ENCODE data around the gene RAMP1.

RAMP1 gene

DNA sequence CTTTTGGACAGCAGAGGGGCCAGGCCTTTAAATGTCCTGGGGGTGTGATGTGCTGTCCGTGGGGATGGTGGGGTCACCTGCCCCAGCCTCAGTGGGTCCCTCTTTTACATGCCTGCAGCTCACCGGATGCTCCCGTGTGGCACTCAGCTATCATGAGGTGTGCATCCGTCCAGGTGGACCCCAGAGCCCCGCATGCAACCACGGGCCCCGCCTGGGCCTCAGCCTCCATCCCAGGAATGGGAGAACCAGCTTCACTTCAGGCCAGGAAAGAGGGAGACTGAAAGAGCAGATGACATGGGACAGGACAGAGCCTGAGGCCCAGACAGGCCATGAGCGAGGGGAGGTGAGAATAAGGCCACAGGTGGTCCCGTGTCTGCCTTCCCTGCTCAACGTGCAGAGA, 37.5 kb downstream of the RAMP1 start:
- no peak for DNase-seq

DNA sequence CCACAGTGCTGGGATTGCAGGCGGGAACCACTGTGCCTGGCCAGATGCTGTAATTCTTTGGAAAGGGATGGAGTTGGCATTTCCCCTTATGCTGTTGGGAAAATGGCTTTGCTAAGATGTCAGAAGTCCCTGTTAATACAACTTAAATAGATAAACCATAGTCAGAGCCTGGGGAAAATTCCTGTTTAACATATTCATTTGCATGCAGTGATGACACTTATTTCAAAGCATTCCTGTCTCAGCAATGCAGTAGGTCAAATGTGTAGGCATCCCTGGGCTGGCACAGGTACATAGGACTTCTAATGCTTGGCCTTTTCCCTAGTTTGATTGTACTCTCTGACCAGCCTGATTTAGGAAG, 38.6 kb downstream of the RAMP1 start:
- no peak for DNase-seq

DNA sequence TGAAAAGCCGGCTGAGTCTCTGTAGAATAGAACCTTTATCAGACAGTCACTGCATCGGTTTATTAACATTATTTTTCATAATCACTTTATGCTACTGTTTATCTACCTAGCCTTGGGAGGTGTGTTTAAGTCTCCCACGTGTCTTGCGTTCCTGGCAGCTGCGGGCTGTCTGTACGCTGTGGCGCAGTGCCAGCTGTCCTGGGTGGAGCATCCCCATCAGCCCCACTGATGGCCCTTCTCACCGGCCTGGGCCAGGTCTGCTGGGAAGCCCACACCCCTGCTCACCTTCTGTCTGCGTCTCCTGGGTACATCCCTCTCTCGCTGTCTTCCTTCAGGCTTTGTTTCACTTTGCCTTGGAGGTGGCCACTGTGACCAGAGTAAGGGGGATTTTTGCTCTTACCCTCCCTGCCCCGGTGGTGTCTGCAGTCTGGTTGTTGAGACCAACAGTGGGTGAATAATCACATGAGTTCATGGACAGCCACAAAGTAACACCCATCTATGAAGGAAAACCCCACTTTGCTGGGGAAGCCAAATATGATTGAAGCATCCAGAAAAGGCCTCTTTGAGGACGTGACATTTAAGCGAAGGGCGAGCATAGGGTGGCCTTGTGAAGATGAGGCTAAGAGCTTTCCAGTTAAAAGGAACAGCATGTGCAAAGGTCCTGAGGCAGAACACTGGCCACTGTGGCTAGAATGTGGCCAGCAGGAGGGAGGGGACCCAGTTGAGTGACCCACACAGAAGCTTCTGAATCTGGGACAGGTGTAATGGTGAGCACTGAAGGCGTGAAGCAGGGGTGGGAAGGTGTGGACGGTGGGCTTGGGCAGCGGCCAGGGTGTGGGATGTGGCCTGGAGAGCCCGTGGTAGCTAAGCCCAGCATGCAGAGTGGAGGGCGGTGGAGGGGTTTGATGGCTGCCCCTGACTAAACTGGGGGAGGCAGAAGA, 41.7 kb downstream of the RAMP1 start:
- DNase-seq, result no peak

DNA sequence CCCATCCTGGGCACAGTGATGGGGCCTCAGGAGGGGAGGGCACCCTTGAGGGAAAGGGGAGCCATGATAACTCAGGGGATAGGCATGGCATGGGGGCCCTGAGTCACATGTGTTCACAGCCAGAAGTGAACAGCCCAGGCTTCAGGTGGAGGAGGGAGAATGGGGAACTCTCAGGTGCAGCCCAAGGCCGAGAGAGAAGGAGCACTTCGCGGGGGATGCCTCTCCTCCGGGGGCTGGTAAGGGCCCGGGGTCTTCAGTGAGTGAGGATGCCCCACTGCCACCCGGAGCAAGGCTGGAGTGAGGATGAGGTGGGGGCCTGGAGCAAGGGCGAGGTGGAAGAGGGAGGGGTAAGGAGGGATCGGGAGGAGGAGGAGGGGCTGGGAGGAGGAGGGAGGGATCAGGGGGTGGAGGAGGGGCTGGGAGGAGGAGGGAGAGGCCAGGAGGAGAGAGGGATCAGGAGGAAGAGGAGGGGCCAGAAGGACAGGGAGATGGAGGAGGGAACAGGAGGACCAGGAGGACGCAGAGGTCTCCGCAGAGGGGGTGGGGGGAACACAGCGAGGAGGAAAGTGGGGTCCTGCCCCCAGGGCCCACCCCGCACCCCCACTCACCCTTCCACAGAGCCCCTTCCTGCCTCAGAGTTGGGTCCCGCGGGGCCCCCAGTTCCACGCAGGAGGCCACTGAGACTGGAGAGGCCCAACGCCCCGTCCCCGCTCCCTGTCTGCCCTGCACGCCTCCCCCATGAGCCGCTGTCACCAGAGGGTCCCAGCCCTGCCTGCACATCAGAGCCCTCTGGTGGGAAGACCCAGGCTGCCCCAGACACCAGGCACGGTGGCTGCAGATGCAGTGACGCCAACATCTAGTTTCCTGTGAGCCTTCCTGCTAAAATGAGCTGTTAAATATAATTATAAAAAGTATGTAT, 42.8 kb downstream of the RAMP1 start:
- no peak for DNase-seq

DNA sequence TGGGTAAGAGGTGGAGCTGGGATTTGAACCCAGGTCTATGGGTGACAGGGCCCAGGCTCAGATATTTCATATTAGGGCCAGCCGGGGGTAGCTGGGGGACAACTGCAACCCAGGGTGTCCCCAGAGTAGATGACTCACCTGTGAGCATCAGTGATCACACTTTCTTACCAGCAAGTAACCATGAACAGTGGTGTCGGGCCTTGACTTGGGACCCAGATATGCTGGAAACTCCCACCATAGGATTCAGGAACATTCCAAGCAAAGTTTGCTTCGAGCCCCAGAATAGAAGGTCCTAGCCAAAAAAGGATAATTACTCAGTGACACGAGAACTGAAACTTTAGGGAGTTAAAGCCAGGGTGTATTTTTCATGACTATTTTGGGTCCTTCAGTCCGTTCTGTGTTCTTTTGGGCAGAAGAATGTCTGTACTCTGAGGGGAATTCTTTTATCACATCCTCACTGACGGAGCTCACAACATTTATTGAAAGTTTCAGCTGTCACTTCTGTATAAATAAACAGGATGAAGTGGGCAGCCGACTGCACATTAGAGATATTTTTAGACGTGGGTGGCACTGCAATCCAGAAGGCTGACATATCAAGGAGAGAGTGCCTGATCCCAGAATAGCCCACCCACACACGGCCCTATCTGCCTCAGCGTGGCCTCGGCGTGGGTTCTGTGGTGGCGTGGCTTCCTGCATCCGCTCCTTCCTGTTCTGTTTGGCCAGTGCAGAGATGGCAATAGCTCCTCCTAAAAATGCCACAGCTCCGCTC, 45.6 kb downstream of the RAMP1 start:
- DNase-seq, result no peak

DNA sequence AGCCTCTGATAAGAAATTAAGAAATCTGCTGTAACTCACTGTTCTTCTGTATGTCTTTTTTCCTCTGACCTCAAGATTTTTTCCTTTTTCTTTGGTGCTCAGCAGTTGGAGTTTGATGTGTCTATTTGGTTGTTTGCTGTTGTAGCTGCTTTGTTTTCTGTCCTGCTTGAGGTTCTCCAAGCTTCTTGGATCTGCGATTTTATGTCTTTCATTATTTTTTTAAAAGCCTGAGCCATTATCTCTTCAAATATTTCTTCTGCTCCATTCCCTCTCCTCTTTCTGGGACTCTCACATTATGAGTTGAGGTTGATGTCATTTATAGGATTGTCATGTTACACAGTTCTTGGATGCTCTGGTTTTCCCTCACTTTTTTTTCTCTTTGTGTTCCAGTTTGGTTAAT, 47.7 kb downstream of the RAMP1 start:
- no peak for DNase-seq

DNA sequence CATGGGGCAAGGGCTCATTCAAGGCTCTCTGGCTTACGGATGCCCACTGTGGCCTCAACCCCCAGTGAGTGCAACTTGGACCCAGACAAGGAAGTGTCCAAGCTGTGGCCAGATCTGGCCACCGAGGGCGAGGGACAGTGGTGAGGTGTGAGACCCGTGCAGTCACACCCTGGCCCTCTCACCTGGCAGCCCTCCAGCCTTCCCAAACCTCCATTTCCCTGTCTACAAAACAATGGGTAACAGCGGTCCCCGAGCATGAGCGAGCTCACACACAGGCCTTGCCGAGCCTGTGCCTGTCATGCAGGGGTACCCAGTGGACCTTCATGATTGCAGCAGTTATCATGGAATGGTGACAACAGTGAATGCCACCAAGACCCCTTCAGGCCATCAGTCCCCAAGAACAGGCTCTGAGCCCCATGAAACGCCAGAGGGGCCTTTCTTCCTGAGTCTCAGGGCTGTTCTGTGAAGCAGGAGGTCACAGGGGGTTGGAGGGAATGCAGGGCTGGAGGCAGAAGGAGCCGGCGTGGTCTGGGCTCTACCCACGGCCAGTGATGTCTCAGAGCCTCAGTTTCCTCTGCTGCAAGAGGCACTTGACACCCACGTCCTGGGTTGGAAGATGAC, 49.8 kb downstream of the RAMP1 start:
- DNase-seq, result no peak

DNA sequence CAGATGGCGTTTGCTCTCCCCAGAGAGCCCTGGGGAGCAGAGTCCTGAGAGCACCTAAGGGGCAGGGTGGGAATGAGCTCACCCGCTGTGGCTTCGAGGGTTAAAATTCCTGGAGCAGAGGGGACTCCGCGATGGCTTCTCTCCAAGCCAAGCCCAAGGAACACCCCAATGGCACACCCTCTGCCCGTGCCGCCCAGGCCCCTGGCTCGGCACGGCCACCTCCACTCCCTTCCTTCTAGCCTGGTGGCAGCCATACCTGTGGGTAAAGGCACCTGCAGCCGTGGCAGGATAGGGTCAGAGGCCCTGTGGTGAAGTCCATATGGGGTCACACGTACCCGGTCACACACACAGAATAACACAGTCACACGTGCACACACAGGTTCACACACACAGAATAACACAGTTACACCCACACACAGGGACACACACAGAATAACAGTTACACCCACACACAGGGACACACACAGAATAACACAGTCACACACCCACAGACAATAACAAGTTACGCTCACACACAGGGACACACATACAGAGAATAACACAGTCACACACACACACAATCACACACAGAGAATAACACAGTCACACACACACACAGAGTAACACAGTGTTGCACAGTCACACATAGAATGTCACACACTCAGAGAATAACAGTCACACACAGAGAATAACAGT, 50.5 kb downstream of the RAMP1 start:
- no peak for DNase-seq

DNA sequence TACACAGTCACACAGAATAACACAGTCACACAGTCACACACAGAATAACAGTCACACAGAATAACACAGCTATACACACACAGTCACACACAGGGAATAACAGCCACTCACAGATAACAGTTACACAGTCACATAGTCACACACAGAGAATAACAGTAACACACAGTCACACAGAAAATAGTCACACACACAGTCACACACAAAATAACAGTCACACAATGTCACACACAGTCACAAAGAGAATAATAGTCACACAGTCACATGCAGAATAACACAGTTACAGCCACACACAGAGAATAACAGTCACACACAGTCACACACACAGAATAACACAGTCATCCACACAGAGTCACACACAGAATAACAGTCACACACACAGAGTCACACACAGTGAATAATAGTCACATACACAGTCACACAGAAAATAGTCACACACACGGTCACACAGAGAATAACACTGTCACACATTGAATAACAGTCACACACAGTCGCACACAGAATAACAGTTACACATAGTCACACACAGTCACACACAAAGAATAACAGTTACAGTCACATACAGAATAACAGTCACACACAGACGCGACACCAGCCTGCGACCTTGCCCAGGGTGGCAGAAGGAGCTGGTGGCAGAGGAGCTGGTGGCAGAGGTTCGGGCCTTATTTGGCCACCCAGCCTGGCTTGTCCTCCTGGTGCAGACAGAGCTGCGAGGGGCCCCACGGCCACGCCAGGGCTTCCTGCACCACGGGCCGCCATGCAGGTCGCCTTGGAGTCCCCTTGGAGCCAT, 51.3 kb downstream of the RAMP1 start:
- no peak for DNase-seq

DNA sequence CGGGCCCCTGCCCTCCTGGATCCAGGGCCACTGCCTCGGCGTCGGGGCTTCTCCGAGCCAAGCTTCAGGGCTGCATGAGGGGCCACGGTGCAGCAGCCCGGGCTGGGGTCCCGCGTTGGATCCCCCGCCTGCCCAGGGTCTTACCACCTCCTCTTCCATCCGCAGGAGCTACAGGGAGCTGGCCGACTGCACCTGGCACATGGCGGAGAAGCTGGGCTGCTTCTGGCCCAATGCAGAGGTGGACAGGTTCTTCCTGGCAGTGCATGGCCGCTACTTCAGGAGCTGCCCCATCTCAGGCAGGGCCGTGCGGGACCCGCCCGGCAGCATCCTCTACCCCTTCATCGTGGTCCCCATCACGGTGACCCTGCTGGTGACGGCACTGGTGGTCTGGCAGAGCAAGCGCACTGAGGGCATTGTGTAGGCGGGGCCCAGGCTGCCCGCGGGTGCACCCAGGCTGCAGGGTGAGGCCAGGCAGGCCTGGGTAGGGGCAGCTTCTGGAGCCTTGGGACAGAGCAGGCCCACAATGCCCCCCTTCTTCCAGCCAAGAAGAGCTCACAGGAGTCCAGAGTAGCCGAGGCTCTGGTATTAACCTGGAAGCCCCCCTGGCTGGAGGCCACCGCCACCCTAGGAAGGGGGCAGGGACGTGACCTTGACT, 52.1 kb downstream of the RAMP1 start:
- DNase-seq, result no peak

- no peak for DNase-seq
Measured at GRCh38 chr2:237912271-237913192, 53.1 kb downstream of the RAMP1 start.

- DNase-seq, result no peak
Measured at GRCh38 chr2:237913193-237913917, 53.9 kb downstream of the RAMP1 start.

DNA sequence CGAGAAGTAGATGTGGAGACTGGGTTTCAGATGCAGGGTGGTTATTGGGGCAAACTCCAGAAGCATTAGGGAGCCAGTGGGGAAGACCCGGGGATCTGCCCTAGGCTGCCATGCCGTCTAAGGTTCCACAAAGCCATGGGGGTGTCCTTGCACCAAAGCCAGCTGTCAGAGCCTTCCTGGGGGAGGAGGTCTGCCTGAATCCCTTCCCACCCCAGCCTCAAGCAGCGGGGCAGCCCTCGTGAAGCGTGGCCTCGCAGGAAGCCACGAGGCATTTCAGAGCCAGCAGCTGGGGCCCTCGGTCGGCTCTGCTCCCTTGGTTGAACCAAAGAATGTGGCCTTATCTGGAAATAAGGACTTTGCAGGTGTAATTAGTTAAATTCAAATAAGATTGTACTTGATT, 56.2 kb downstream of the RAMP1 start:
- DNase-seq, result no peak

DNA sequence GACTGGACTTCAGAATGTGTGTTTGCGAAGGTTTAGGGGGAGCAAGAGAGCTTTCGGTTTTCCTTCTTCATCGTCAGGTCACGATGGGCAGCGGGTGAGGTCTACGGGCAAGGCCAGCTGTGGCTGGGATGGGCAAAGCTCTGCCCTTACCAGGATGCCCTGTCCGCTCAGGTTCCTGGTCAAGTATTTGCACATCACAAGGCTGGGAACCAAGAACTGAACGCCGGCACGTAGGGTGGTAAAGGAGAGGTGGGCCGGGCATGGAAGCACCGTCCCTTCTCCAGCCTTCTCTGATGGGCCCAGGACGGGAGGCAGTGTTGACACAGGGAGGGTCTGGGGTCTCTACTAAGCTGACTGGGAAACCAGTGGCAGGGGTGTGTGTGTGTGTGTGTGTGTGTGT, 56.9 kb downstream of the RAMP1 start:
- DNase-seq, result no peak

DNA sequence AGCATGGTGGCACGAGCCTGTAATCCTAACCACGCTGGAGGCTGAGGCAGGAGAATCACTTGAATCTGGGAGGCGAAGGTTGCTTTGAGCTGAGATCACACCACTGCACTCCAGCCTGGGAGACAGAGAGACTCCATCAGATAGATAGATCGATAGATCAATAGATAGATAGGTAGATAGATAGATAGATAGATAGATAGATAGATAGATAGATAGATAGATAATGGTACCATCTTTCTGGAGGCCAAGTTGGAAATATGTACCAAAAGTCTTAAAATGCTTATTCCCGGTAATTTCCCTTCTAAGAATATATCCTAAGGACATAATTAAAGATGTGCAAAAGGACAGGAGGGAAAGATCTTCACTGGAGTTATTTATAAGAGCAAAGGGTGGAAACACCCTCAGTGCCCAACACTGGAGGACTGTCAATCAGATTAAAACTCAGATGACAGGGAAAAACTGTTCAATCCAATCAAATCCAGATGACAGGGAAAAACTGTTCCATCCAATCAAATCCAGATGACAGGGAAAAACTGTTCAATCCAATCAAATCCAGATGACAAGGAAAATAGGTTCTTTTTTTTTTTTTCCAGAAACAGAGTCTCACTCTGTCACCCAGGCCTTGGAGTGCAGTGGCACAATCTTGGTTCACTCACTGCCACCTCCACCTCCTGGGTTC, 58.4 kb downstream of the RAMP1 start:
- DNase-seq, result no peak

DNA sequence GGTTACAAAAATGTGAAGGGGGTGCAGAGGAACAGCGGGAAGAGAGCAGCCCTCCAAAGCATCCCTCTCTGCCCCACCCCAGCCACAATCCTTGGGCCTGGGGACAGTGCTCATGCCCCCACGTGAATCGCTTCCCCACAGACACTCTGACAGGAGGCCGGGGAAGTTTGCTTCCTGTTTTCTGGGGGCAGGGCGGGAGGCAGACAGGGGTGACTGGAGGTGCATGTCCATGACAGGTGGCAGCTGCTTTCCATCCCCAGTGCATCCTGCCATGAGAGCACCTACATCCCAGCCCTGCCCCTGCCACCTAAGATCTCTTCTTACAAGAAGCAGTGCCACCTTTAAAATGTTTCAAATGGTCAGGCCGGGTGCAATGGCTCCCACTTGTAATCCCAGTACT, 60.2 kb downstream of the RAMP1 start:
- DNase-seq, result no peak

- DNase-seq, result no peak
Measured at GRCh38 chr2:237920673-237921072, 61.2 kb downstream of the RAMP1 start.

DNA sequence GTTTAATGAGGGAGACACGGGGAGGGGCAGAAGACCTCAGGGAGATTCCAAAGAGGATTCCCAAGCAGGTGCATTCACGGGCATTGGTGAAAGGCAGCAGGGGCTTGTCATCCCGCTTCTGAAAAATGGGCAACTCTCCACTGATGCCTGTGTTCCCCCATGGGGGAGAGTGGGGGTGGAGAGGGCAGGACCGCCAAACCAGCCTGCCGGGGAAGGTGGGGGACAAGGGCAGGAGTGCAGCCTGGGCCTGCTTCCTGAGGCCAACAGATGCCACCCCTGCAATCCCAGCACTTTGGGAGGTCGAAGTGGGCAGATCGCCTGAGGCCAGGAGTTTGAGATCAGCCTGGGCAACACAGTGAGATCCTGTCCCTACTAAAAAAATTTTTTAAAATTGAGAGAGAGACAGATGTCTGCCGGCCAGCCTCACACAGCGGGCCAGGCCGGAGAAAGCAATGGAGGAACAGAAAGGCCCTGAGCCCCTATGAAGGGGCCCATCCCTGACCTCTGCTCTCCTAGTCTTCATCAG, 62.6 kb downstream of the RAMP1 start:
- DNase-seq, result no peak

All from activated CD4-positive, CD25-positive, alpha-beta regulatory T cell treated with anti-CD3 and anti-CD28 coated beads, Interleukin-2, amount 50 U/mL, for 72 hours (primary cell).